H1 (cell line): ENCODE measurements around the gene CCL4. TPM values are rescaled to one million over a fixed set of nuclear protein-coding genes. Genes with fewer than 3 reads are reported as not detected.

Experiments used
- CTCF ChIA-PET: fragments of 300-600 bp; sonication (Branson Sonifier 250); formaldehyde crosslinking; loops from one replicate; lab custom pipeline; 2021; ENCODE audit not compliant: partially characterized antibody; lab: Charles Lee
- POLR2A ChIA-PET: fragments of 300-600 bp; sonication (Branson Sonifier 250); formaldehyde crosslinking; loops from one replicate; lab custom pipeline; 2021; ENCODE audit warnings: inconsistent platforms; ENCODE audit not compliant: partially characterized antibody; lab: Charles Lee
- DNase-seq, 2 experiments: peaks; one replicate each; pipeline versions ENCODE4 v3.0.0 to v3.0.0-alpha.2; 2010 to 2022; ENCODE audit warnings: low spot score in 2 of 2, low read depth in 1 of 2, mixed read lengths in 1 of 2
- FAIRE-seq: peaks from 2 replicates; lab custom pipeline; 2011; peaks lifted over from hg19 to GRCh38; lab: Jason Lieb, UNC
- H2AFZ ChIP-seq: 2 replicates; pipeline ENCODE4 v1.8.1; 2012; ENCODE audit warnings: low read length, inconsistent platforms
- H2AK5ac ChIP-seq: 2 replicates; pipeline ENCODE4 v1.6.1; 2013; ENCODE audit warnings: low read depth, low read length
- H2BK120ac ChIP-seq: replicated peaks from 2 replicates; pipeline ENCODE3; 2013; ENCODE audit warnings: low read depth, low read length, inconsistent platforms
- H2BK12ac ChIP-seq: 2 replicates; pipeline ENCODE4 v1.6.1; 2013; ENCODE audit warnings: low read depth, low read length
- H2BK15ac ChIP-seq: 2 replicates; pipeline ENCODE4 v1.6.1; 2013; ENCODE audit warnings: low read length
- H2BK20ac ChIP-seq: 2 replicates; pipeline ENCODE4 v1.6.1; 2013; ENCODE audit warnings: low read length
- H2BK5ac ChIP-seq: 2 replicates; pipeline ENCODE4 v1.6.1; 2013; ENCODE audit warnings: low read depth, low read length
- H3K14ac ChIP-seq: 2 replicates; pipeline ENCODE4 v1.6.1; 2013; ENCODE audit warnings: inconsistent platforms; ENCODE audit not compliant: insufficient read length
- H3K18ac ChIP-seq: 2 replicates; pipeline ENCODE4 v1.6.1; 2013; ENCODE audit warnings: low read length; ENCODE audit errors: extremely low read depth
- H3K23ac ChIP-seq: 2 replicates; pipeline ENCODE4 v1.6.1; 2013; ENCODE audit warnings: inconsistent platforms; ENCODE audit not compliant: insufficient read length
- H3K23me2 ChIP-seq: 2 replicates; pipeline ENCODE4 v1.6.1; 2013; ENCODE audit warnings: low read depth, low read length
- H3K27ac ChIP-seq: 2 replicates; pipeline ENCODE4 v1.6.1; 2011; ENCODE audit warnings: low read depth, low read length, inconsistent platforms
- H3K27me3 ChIP-seq, 4 experiments: replicated peaks in 1 of 4; 1 replicate in 1 of 4; 2 replicates in 3 of 4; pipeline versions ENCODE4 v1.6.1 to v1.8.1; 2011 to 2013; ENCODE audit warnings: low read length in 3 of 4, mild to moderate bottlenecking in 3 of 4, inconsistent platforms in 2 of 4, mixed read lengths in 2 of 4, moderate library complexity in 1 of 4; ENCODE audit not compliant: control insufficient read depth in 3 of 4, insufficient read depth in 3 of 4; ENCODE audit errors: extremely low read depth in 1 of 4
- H3K36me3 ChIP-seq, 4 experiments: 2 replicates each; pipeline versions ENCODE4 v1.6.1 to v1.8.1; 2011 to 2013; ENCODE audit warnings: mild to moderate bottlenecking in 4 of 4, low read length in 3 of 4, moderate library complexity in 2 of 4, control low read depth in 1 of 4, inconsistent platforms in 1 of 4; ENCODE audit not compliant: insufficient read depth in 4 of 4, control insufficient read depth in 2 of 4
- H3K4ac ChIP-seq: replicated peaks from 2 replicates; pipeline ENCODE3; 2013; ENCODE audit warnings: low read length, low read depth, mixed read lengths, inconsistent platforms; ENCODE audit not compliant: insufficient read length
- H3K4me1 ChIP-seq, 4 experiments: replicated peaks in 1 of 4; 1 replicate in 1 of 4; 2 replicates in 3 of 4; pipeline versions ENCODE4 v1.6.1 to v1.8.1; 2011 to 2013; ENCODE audit warnings: low read length in 3 of 4, inconsistent platforms in 2 of 4, mixed read lengths in 1 of 4; ENCODE audit not compliant: insufficient read depth in 4 of 4, control insufficient read depth in 3 of 4
- H3K4me2 ChIP-seq, 2 experiments: 2 replicates each; pipeline versions ENCODE4 v1.6.1 to v1.8.1; 2011 to 2013; ENCODE audit warnings: low read depth in 2 of 2, low read length in 2 of 2, control low read depth in 1 of 2, inconsistent platforms in 1 of 2, mild to moderate bottlenecking in 1 of 2; ENCODE audit not compliant: insufficient read depth in 1 of 2
- H3K4me3 ChIP-seq, 4 experiments: fragments of 200-600, 300-600 bp in 1 of 4; sonication (generic), shearing (Covaris generic), sonication (Bioruptor Twin) in 1 of 4; 2 replicates each; pipeline versions ENCODE4 v1.5.1 to v1.8.1; 2011 to 2016; ENCODE audit warnings: low read length in 4 of 4, low read depth in 3 of 4, control low read depth in 2 of 4, inconsistent platforms in 2 of 4, mild to moderate bottlenecking in 2 of 4, mixed read lengths in 1 of 4, moderate library complexity in 1 of 4; ENCODE audit not compliant: insufficient read depth in 2 of 4; ENCODE audit errors: extremely low read depth in 1 of 4
- H3K56ac ChIP-seq: replicated peaks from 2 replicates; pipeline ENCODE3; 2013; ENCODE audit warnings: low read depth, mild to moderate bottlenecking, mixed read lengths, low read length, inconsistent platforms; ENCODE audit not compliant: insufficient read length
- H3K79me1 ChIP-seq: 2 replicates; pipeline ENCODE4 v1.6.1; 2013; ENCODE audit warnings: low read depth, low read length, control low read depth
- H3K79me2 ChIP-seq, 2 experiments: 2 replicates each; pipeline versions ENCODE4 v1.6.1 to v1.8.1; 2012 to 2013; ENCODE audit warnings: low read length in 2 of 2, mild to moderate bottlenecking in 2 of 2, inconsistent platforms in 1 of 2; ENCODE audit not compliant: insufficient read depth in 2 of 2, control insufficient read depth in 1 of 2
- H3K9ac ChIP-seq, 4 experiments: replicated peaks in 1 of 4; 1 replicate in 1 of 4; 2 replicates in 3 of 4; pipeline versions ENCODE4 v1.6.1 to v1.8.1; 2011 to 2013; ENCODE audit warnings: low read depth in 3 of 4, low read length in 3 of 4, control low read depth in 2 of 4, mild to moderate bottlenecking in 2 of 4, moderate library complexity in 2 of 4, inconsistent platforms in 1 of 4; ENCODE audit errors: extremely low read depth in 1 of 4
- H3K9me3 ChIP-seq, 2 experiments: 2 replicates each; pipeline versions ENCODE4 v1.6.1 to v1.8.1; 2012 to 2013; ENCODE audit warnings: mild to moderate bottlenecking in 2 of 2, moderate library complexity in 2 of 2, control low read depth in 1 of 2, inconsistent platforms in 1 of 2, low read depth in 1 of 2, low read length in 1 of 2, mixed read lengths in 1 of 2; ENCODE audit not compliant: insufficient read depth in 2 of 2
- H4K20me1 ChIP-seq, 2 experiments: replicated peaks in 1 of 2; 2 replicates each; pipeline versions ENCODE3 to v1.8.1; 2011 to 2013; ENCODE audit warnings: inconsistent platforms in 2 of 2, low read length in 2 of 2, mild to moderate bottlenecking in 1 of 2; ENCODE audit not compliant: insufficient read depth in 2 of 2, control insufficient read depth in 1 of 2
- H4K5ac ChIP-seq: 2 replicates; pipeline ENCODE4 v1.6.1; 2013; ENCODE audit warnings: low read length, low read depth, mixed read lengths, inconsistent platforms; ENCODE audit not compliant: insufficient read length
- H4K8ac ChIP-seq: 2 replicates; pipeline ENCODE4 v1.8.0; 2013; ENCODE audit warnings: mild to moderate bottlenecking, moderate library complexity, low read length, inconsistent platforms; ENCODE audit not compliant: insufficient read depth; ENCODE audit errors: extremely low read depth
- H4K91ac ChIP-seq: replicated peaks from 2 replicates; pipeline ENCODE3; 2013; ENCODE audit warnings: low read length, mixed read lengths, inconsistent platforms; ENCODE audit not compliant: insufficient read length
- ATF3 ChIP-seq: IDR thresholded peaks from 2 replicates; pipeline ENCODE4 v1.6.1; 2011; ENCODE audit warnings: low read depth, mild to moderate bottlenecking, low read length; ENCODE audit not compliant: insufficient read depth
- BCL11A ChIP-seq, 2 experiments: IDR thresholded peaks; one replicate each; pipeline ENCODE4 v1.6.1; 2011; ENCODE audit warnings: low read depth in 2 of 2, low read length in 2 of 2, mild to moderate bottlenecking in 2 of 2
- BRCA1 ChIP-seq: IDR thresholded peaks from 2 replicates; pipeline ENCODE4 v1.6.1; 2012; ENCODE audit warnings: low read depth, low read length, improper control_type of control experiment
- CEBPB ChIP-seq: IDR thresholded peaks from 2 replicates; pipeline ENCODE4 v1.6.1; 2012; ENCODE audit warnings: low read depth, low read length
- CHD1 ChIP-seq: IDR thresholded peaks from 2 replicates; pipeline ENCODE4 v1.6.1; 2012; ENCODE audit warnings: low read depth, low read length, improper control_type of control experiment
- EGR1 ChIP-seq: IDR thresholded peaks from 2 replicates; pipeline ENCODE4 v1.6.1; 2011; ENCODE audit warnings: low read depth, low read length, borderline replicate concordance
- SUZ12 ChIP-seq: fragments of 200-600 bp; sonication (generic); IDR thresholded peaks from 2 replicates; pipeline ENCODE4 v1.6.1; 2012; ENCODE audit warnings: mild to moderate bottlenecking, inconsistent platforms, low read length, moderate library complexity, mixed read lengths
- WGBS, 2 experiments: shearing (Covaris generic) in 1 of 2; methylation state at CpG; one replicate each; pipeline versions ENCODE4 v1.1.6 to v1.1.7; 2013 to 2015; ENCODE audit warnings: low lambda C conversion rate in 2 of 2, mixed read lengths in 2 of 2, inconsistent platforms in 1 of 2, low coverage in 1 of 2, missing lambda C conversion rate in 1 of 2; ENCODE audit not compliant: insufficient replicate concordance in 2 of 2, insufficient coverage in 1 of 2, insufficient read length in 1 of 2; ENCODE audit errors: extremely low coverage in 1 of 2, missing lambda C conversion rate in 1 of 2; 5-methylcytosine and 5-hydroxymethylcytosine counted together
- polyA plus RNA-seq, 7 experiments: library from polyadenylated mRNA; depleted of rRNA in 3 of 7; stranded (reverse) in 5 of 7; unstranded in 2 of 7; fragments of >200 nt in 5 of 7; fragments of 200-250 nt in 2 of 7; gene quantifications; 1 replicate in 5 of 7; 2 replicates in 1 of 7; 4 replicates in 1 of 7; pipeline versions ENCODE4 v1.2.1 to v1.2.3, GENCODE V29; 2011 to 2013; ENCODE audit warnings: missing spikeins in 2 of 7, mixed read lengths in 2 of 7
- total RNA-seq: library from RNA; stranded (reverse); fragmentation: NEBNext Ultra II Directional; extraction: Animal tissue kit (Norgen Biotek cat#: 25700); gene quantifications from 2 replicates; pipeline ENCODE4 v1.2.1, GENCODE V29; 2021

Gene CCL4
- total and polyA plus RNA-seq, 2 of the 8 experiments (the other 6 are each of a cell fraction or from before 2014, with no cell fraction given), result not detected

DNA sequence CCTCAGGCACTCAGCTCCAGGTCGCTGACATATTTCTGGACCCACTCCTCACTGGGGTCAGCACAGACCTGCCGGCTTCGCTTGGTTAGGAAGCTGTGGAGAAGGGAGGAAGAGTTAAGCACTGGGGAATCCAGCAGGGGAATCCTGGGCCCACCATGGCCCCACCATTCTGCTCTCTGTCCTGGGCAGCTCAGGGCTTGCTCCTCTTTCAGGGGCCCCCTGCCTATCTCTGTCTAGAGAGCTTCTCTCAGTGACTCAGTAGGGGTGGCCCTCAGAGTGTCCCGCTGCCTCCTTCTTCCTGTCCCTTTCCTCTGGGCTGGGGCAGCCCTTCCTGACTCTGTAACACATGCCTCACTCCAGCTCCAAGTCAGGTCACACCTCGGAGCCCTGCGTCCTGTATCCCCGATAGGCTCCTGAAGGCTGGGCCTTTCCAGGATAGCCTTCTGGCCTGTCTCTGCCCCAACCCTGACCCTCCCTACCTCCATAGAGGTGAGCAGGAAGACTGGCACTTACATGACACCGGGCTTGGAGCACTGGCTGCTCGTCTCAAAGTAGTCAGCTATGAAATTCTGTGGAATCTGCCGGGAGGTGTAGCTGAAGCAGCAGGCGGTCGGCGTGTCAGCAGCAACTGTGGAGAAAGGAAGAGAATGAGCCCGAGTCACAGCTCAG lies 14.8 kb upstream of the CCL4 start:
- Histone ChIP-seq H3K27ac (no peak overlapping the region), H2BK5ac (no peak overlapping the region), H4K8ac (no peak overlapping the region), H3K79me2 (no peaks in the 10 kb centered on the region), H2BK20ac (no peak overlapping the region), H3K56ac (no peak overlapping the region), H3K9me3 (no peaks in the 10 kb centered on the region), H4K5ac (no peak overlapping the region), H3K4me3 (no peak overlapping the region), H3K14ac (no peak overlapping the region), H3K23me2 (no peaks in the 10 kb centered on the region), H2AFZ (no peak overlapping the region; the same call in 1 of the 2 replicates), H3K4me2 (no peak overlapping the region), H3K9ac (no peak overlapping the region), H3K18ac (no peak overlapping the region), H3K4ac (no peak overlapping the region), H2AK5ac (no peak overlapping the region), H4K20me1 (no peaks in the 10 kb centered on the region), H3K79me1 (no peaks in the 10 kb centered on the region), H3K4me1 (no peaks in the 10 kb centered on the region), H2BK15ac (no peak overlapping the region), H2BK120ac (no peak overlapping the region), H3K23ac (no peak overlapping the region), H3K36me3 (no peaks in the 10 kb centered on the region), H4K91ac (no peak overlapping the region), H2BK12ac (no peak overlapping the region), H3K27me3 (no peaks in the 10 kb centered on the region)
- no peak for FAIRE-seq
- no peak for DNase-seq
- CTCF ChIA-PET, result interaction anchor here (0.9 to 1.3 kb wide), 4 partner anchors 13 to 32 kb away, joined by 3 to 9 read pairs (median 4); no protein-coding TSS in a partner anchor
- WGBS, 2 experiments, result 75% methylated on average over 9 of the region's 14 CpGs; no CpG with 5 or more reads in 1 of the 2 experiments
- POLR2A ChIA-PET, result no interaction called here
- no peak for TF ChIP-seq CEBPB
- TF ChIP-seq SUZ12, result no peak
- no peak for TF ChIP-seq CHD1
- no peak for TF ChIP-seq BRCA1
- no peak for TF ChIP-seq BCL11A (IDR thresholded peaks at IDR 0.05; ENCODE audit: low read depth in 2 of 2, low read length in 2 of 2)
- TF ChIP-seq EGR1, result no peak
- no peak for TF ChIP-seq ATF3
